ENCODE data around the gene ABHD1. TPM values are rescaled to one million over a fixed set of nuclear protein-coding genes. Genes with fewer than 3 reads are reported as not detected.
"Not testable (repeated sequence)": the region's sequence is repeated elsewhere in the genome, so short reads cannot be mapped to it uniquely, and the experiment has no call there.

Gene ABHD1
- total RNA-seq, 1 donor from 2014 or later: 0.51 TPM

- H3K4me1 Mint-ChIP-seq (ENCODE audit: unreplicated experiment): peaks cover 4% of the 10 kb centered on the region
- no peaks in the 10 kb centered on the region for H3K36me3 Mint-ChIP-seq
- H3K4me3 Mint-ChIP-seq: no peak overlapping the region
- TF ChIP-seq, protein P1, sequence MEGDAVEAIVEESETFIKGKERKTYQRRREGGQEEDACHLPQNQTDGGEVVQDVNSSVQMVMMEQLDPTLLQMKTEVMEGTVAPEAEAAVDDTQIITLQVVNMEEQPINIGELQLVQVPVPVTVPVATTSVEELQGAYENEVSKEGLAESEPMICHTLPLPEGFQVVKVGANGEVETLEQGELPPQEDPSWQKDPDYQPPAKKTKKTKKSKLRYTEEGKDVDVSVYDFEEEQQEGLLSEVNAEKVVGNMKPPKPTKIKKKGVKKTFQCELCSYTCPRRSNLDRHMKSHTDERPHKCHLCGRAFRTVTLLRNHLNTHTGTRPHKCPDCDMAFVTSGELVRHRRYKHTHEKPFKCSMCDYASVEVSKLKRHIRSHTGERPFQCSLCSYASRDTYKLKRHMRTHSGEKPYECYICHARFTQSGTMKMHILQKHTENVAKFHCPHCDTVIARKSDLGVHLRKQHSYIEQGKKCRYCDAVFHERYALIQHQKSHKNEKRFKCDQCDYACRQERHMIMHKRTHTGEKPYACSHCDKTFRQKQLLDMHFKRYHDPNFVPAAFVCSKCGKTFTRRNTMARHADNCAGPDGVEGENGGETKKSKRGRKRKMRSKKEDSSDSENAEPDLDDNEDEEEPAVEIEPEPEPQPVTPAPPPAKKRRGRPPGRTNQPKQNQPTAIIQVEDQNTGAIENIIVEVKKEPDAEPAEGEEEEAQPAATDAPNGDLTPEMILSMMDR (conservative IDR thresholded peaks at IDR 0.05): no peak
- no peak overlapping the region for H3K27ac Mint-ChIP-seq
- no peak for DNase-seq (ENCODE audit: extremely low spot score, unreplicated experiment)
- H3K27me3 Mint-ChIP-seq: peaks cover 66% of the 10 kb centered on the region
- no peaks in the 10 kb centered on the region for H3K9me3 Mint-ChIP-seq
Measured at GRCh38 chr2:27115519-27115918, 8.1 kb upstream of the ABHD1 start.

GRCh38 chr2:27117995-27118524 lies 5.6 kb upstream of the ABHD1 start:
- TF ChIP-seq, protein P1 (conservative IDR thresholded peaks at IDR 0.05): no peak
- peaks cover 6% of the 10 kb centered on the region for H3K4me1 Mint-ChIP-seq (ENCODE audit: unreplicated experiment)
- no peak for DNase-seq (ENCODE audit: extremely low spot score, unreplicated experiment)
- peak overlapping the region; percentile 62 for H3K4me3 Mint-ChIP-seq
- H3K9me3 Mint-ChIP-seq: no peaks in the 10 kb centered on the region
- no peak overlapping the region for H3K27ac Mint-ChIP-seq
- peaks cover 79% of the 10 kb centered on the region for H3K27me3 Mint-ChIP-seq
- H3K36me3 Mint-ChIP-seq: no peaks in the 10 kb centered on the region

- Mint-ChIP-seq H3K27ac (no peak within 1 kb of the TSS), H3K4me1 (ENCODE audit: unreplicated experiment) (peaks cover 9% of the 10 kb centered on the region), H3K27me3 (peaks cover 78% of the 10 kb centered on the region), H3K36me3 (no peaks in the 10 kb centered on the region), H3K9me3 (no peaks in the 10 kb centered on the region), H3K4me3 (peak within 1 kb of the TSS; percentile 86)
- TF ChIP-seq, protein P1 (conservative IDR thresholded peaks at IDR 0.05): no peak
- no peak for DNase-seq (ENCODE audit: extremely low spot score, unreplicated experiment)
Measured at GRCh38 chr2:27118525-27119329, 4.9 kb upstream of the ABHD1 start, which contains the start of gene CGREF1. Gene CGREF1, minus strand, starts transcription at chr2:27119128. Its CDS starts 14,762 bp downstream, at chr2:27104366.

DNA sequence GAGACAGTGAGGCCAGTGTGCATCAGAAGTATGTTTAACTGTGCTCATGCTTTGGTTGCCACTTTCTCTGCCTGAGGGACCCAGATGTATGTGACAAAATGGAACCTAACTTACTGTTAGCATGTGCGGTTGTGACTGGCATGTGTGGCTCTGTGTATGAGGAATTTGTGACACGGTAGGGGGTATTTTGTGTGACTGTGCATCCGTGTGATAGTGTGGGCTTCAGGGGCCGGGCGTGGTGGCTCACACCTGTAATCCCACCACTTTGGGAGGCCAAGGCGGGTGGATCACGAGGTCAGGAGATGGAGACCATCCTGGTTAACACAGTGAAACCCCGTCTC lies 4.3 kb upstream of the ABHD1 start:
- DNase-seq (ENCODE audit: extremely low spot score, unreplicated experiment); H3K27ac Mint-ChIP-seq; H3K36me3 Mint-ChIP-seq; H3K9me3 Mint-ChIP-seq; H3K4me1 Mint-ChIP-seq (ENCODE audit: unreplicated experiment): not testable (repeated sequence)
- H3K4me3 Mint-ChIP-seq: peak overlapping the region; percentile 86
- H3K27me3 Mint-ChIP-seq: peaks cover 75% of the 10 kb centered on the region

- TF ChIP-seq, protein P1 (conservative IDR thresholded peaks at IDR 0.05): no peak
- Mint-ChIP-seq H3K4me3 (peak overlapping the region; percentile 22), H3K36me3 (no peaks in the 10 kb centered on the region), H3K9me3 (no peaks in the 10 kb centered on the region), H3K27me3 (peaks cover 67% of the 10 kb centered on the region), H3K27ac (no peak overlapping the region), H3K4me1 (ENCODE audit: unreplicated experiment) (peaks cover 13% of the 10 kb centered on the region)
- DNase-seq (ENCODE audit: extremely low spot score, unreplicated experiment): no peak
Measured at GRCh38 chr2:27121906-27122305, 1.7 kb upstream of the ABHD1 start.

DNA sequence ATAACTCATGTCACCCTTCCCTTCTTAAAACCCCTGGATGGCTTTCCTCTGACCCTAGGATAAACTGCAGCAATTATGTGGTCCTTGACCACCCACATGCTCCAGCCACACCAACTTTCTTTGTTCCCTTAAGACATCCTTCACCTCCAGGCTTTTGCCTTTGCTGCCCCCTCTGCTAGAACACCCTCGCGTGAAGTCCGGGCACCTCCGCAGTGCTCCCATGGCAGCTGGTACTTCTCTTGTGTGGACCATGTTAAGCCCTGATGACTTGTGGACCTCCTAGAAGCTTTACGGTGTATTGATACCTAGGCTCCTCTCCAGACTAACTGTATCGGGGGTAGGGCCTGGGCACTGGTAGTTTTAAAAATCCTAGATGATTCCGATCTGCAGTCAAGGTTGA lies 824 bp upstream of the ABHD1 start:
- no peaks in the 10 kb centered on the region for H3K9me3 Mint-ChIP-seq
- H3K27me3 Mint-ChIP-seq: peaks cover 59% of the 10 kb centered on the region
- H3K4me1 Mint-ChIP-seq (ENCODE audit: unreplicated experiment): peaks cover 13% of the 10 kb centered on the region
- peak overlapping the region; percentile 89 for H3K4me3 Mint-ChIP-seq
- TF ChIP-seq, protein P1 (conservative IDR thresholded peaks at IDR 0.05): no peak
- no peak for DNase-seq (ENCODE audit: extremely low spot score, unreplicated experiment)
- no peaks in the 10 kb centered on the region for H3K36me3 Mint-ChIP-seq
- no peak overlapping the region for H3K27ac Mint-ChIP-seq

Measured in type B pancreatic cell (in vitro differentiated cells).